HepG2 (cell line): Measurements from ENCODE around the gene SEC61A1. TPM values are rescaled to one million over a fixed set of nuclear protein-coding genes. Genes with fewer than 3 reads are reported as not detected.

Experiments used
- CEBPZ ChIP-seq: IDR thresholded peaks from 2 replicates; pipeline ENCODE4 v1.6.1; 2012; ENCODE audit warnings: low read length, improper control_type of control experiment
- EEA1 ChIP-seq: sonication (generic); formaldehyde crosslinking; IDR thresholded peaks from 2 replicates; pipeline ENCODE4 v1.5.1; 2020; ENCODE audit warnings: mild to moderate bottlenecking, missing genetic modification reagents, borderline replicate concordance
- KIAA2018 ChIP-seq: sonication (generic); formaldehyde crosslinking; IDR thresholded peaks from 2 replicates; pipeline ENCODE4 v1.5.0; 2020; ENCODE audit warnings: mild to moderate bottlenecking, missing genetic modification reagents, borderline replicate concordance
- polyA plus RNA-seq, 8 experiments: library from polyadenylated mRNA; depleted of rRNA in 3 of 8; stranded (reverse) in 7 of 8; unstranded in 1 of 8; fragments of >200 nt; fragmentation: Illumina TruSeq in 4 of 8; extraction: Trizol in 4 of 8; gene quantifications; 2 replicates each; pipeline versions ENCODE4 v1.2.1 to v1.2.3, GENCODE V29; 2011 to 2016; ENCODE audit warnings: low read depth in 4 of 8, missing spikeins in 1 of 8, mixed read lengths in 1 of 8; ENCODE audit not compliant: insufficient read depth in 1 of 8
- total RNA-seq, 5 experiments: library from RNA; depleted of rRNA; stranded (reverse); fragments of >200 nt; fragmentation: Illumina TruSeq; extraction: Trizol; gene quantifications; 2 replicates each; pipeline ENCODE4 v1.2.3, GENCODE V29; 2016; ENCODE audit warnings: low read depth in 1 of 5
- TF ChIP-seq, protein P1 (sequence below), 2 experiments: fragments of 450-650 bp in 1 of 2; sonication (generic) in 1 of 2; formaldehyde crosslinking in 1 of 2; IDR thresholded peaks; 2 replicates each; pipeline versions ENCODE4 v1.6.1 to v1.8.0; 2016 to 2022; ENCODE audit warnings: antibody characterized with exemption in 1 of 2, mild to moderate bottlenecking in 1 of 2, missing genetic modification reagents in 1 of 2
- TF ChIP-seq, protein P2 (sequence below): sonication (generic); formaldehyde crosslinking; IDR thresholded peaks from 2 replicates; pipeline ENCODE4 v1.5.1; 2020; ENCODE audit warnings: missing genetic modification reagents, mild to moderate bottlenecking, borderline replicate concordance

Gene SEC61A1
- total and polyA plus RNA-seq, 2 of the 13 experiments (the other 11 are each of a cell fraction or from before 2014, with no cell fraction given): 170 to 203 TPM

DNA sequence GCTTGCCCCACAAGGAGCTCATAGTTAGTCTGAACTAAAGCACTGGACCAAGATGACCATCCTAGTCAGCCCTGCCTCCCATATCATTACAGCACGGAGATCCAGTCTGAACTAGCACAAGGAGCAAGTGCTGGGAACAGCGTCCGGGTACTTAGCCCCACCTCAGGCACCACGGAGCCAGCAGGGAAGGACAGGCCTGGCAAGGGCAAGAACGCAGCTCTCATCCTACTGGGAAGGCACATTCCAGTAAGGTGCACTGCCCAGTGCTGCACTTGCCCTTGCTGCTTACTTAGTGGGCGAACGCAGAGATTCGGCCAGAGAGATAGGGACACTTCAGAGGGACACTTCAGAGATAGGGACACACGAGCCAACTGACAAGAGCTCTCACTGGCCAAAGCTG, 27.6 kb downstream of the SEC61A1 start (continued):
- no peak for TF ChIP-seq KIAA2018 (CRISPR knock-in tag)
- TF ChIP-seq, protein P1, sequence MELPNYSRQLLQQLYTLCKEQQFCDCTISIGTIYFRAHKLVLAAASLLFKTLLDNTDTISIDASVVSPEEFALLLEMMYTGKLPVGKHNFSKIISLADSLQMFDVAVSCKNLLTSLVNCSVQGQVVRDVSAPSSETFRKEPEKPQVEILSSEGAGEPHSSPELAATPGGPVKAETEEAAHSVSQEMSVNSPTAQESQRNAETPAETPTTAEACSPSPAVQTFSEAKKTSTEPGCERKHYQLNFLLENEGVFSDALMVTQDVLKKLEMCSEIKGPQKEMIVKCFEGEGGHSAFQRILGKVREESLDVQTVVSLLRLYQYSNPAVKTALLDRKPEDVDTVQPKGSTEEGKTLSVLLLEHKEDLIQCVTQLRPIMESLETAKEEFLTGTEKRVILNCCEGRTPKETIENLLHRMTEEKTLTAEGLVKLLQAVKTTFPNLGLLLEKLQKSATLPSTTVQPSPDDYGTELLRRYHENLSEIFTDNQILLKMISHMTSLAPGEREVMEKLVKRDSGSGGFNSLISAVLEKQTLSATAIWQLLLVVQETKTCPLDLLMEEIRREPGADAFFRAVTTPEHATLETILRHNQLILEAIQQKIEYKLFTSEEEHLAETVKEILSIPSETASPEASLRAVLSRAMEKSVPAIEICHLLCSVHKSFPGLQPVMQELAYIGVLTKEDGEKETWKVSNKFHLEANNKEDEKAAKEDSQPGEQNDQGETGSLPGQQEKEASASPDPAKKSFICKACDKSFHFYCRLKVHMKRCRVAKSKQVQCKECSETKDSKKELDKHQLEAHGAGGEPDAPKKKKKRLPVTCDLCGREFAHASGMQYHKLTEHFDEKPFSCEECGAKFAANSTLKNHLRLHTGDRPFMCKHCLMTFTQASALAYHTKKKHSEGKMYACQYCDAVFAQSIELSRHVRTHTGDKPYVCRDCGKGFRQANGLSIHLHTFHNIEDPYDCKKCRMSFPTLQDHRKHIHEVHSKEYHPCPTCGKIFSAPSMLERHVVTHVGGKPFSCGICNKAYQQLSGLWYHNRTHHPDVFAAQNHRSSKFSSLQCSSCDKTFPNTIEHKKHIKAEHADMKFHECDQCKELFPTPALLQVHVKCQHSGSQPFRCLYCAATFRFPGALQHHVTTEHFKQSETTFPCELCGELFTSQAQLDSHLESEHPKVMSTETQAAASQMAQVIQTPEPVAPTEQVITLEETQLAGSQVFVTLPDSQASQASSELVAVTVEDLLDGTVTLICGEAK (IDR thresholded peaks at IDR 0.05): no peak
- TF ChIP-seq, protein P1 (CRISPR knock-in tag; IDR thresholded peaks at IDR 0.05): no peak
- TF ChIP-seq, protein P2, sequence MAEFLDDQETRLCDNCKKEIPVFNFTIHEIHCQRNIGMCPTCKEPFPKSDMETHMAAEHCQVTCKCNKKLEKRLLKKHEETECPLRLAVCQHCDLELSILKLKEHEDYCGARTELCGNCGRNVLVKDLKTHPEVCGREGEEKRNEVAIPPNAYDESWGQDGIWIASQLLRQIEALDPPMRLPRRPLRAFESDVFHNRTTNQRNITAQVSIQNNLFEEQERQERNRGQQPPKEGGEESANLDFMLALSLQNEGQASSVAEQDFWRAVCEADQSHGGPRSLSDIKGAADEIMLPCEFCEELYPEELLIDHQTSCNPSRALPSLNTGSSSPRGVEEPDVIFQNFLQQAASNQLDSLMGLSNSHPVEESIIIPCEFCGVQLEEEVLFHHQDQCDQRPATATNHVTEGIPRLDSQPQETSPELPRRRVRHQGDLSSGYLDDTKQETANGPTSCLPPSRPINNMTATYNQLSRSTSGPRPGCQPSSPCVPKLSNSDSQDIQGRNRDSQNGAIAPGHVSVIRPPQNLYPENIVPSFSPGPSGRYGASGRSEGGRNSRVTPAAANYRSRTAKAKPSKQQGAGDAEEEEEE: no peak
- TF ChIP-seq CEBPZ: no peak
- TF ChIP-seq EEA1: no peak
